Measurements from ENCODE around the gene SLC9A8.
"Not testable (repeated sequence)": the region's sequence is repeated elsewhere in the genome, so short reads cannot be mapped to it uniquely, and the experiment has no call there.

Gene SLC9A8

DNA sequence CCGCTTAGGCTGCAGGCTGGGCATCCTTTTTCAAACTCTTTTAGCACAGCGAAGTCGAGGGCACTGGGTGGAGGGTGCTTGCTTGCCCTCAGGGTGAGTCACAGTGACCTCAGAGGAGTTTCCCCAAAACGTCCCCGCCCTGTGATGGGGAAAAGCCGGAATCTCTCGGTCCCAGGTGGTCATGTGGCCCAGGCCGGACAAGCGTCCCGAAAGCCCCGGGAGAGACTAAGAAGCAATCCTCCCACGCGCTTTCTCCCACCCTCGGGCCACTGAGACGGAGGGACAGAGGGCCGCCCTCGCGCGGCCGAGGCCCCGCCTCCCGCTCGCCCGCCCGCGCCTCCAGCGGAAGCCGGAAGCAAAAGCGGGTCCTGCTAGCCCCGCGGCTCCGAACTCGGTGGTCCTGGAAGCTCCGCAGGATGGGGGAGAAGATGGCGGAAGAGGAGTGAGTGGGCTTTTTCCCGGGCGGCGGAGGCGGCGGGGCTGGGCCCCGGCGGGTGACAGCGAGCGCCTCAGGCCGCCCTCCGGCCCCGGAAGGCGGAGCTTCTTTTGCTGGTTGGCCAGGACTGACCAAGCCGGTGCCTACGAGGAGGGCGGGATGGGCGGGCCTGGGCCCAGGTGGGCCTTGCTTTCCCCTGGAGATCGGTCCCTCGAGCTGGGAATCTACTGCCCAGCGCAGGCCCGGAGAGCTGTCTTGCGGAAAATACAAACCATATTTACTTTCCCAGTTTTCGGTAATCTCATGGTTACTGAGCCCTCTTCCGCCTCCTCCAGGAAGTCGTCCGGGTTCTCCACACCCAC is at the start of gene SLC9A8:
Gene SLC9A8 (plus strand): TSS at position 322 of the 798 bp plus-strand sequence. CDS start 95 bp downstream, at position 417.
- peak; percentile 82 for DNase-seq

DNA sequence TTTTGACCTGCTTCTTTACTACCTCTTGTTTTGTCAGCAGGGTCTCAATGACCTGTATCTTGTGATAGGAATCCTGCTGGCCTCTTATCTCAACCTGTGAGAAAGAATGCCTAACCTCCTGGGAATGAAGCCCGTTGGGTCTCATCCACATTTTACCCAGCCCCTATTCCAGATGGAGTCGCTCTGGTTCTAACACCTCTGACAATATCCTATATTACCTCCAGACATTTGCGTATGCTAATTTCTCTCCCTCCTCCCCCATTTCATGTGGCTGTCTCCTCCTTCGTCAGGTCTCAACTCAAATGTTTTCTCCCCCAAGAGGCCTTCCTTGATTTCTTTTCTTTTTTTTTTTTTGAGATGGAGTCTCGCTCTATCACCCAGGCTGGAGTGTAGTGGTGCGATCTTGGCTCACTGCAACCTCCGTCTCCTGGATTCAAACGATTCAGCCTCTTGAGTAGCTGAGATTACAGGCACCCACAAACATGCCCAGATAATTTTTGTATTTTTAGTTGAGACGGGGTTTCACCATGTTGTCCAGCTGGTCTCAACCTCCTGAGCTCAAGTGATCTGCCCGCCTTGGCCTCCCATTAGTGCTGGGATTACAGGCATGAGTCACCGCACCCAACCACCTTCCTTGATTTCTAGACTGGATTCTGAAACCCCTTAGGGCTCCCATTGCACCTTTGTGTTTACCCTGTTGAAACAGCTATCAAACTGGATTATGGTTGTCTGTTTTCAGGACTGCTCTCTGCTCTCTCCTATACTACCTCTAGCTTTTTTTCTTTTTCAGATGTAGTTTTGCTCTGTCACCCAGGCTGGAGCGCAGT is 49.5 kb upstream of the SLC9A8 start:
- DNase-seq: no peak

GRCh38 chr20:49765413-49765736 is 47.3 kb upstream of the SLC9A8 start:
- no peak for DNase-seq

DNA sequence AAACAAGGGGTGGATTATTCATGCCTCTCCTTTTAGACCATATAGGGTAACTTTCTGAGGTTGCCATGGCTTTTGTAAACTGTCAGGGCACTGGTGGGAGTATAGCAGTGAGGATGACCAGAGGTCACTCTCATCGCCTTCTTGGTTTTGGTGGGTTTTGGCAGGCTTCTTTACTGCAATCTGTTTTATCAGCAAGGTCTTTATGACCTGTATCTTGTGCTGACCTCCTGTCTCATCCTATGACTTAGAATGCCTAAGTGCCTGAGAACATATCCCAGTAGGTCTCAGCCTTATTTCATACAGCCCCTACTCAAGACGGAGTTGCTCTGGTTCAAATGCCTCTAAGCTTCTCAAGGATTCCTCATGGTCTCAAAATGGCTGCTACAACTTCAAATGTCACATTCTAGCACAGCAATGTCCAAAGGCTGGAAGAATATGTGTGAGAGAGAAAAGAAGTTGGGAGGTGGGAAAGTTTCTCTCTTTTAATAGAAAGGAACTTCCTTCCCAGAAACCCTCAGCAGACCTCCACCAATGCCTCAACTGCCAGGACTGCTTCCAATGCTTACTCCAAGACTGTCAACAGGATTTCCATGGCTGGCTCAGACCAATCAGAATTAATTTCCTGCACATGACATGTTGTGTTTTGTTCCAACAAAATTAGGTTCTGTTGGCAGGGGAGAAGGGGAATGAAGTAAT is 46.6 kb upstream of the SLC9A8 start:
- DNase-seq: no peak

DNA sequence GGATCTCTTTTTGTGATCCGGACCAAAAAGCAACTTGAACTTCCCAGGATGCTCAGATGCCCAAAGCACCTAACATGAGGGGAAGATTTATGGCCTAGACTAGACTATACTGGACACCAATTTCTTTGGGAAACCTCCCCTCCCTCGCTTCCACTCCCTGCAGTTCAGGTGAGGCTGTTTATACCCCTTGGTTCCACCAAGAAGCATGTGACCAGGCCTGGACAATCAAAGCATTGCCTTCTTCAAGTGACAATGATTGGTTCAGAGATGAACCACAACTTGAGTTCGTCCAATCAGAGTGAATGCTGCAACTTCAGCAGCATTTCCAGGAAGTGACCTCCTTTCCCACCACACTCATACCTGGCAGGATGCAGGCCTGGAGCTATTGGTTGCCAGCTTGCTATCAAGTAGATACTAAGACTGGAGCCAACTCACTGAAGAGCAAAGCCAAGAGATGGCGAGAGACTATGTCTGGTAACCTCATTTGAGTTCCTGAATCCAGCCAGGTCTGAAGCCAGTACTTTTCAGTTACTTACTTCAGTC is 45.6 kb upstream of the SLC9A8 start:
- DNase-seq: no peak

GRCh38 chr20:49768204-49769047 is 44.2 kb upstream of the SLC9A8 start:
- no peak for DNase-seq

GRCh38 chr20:49769048-49769581 is 43.5 kb upstream of the SLC9A8 start:
- DNase-seq: no peak

- DNase-seq: no peak
Observed at GRCh38 chr20:49770634-49771033, 42.0 kb upstream of the SLC9A8 start.

GRCh38 chr20:49774213-49774612 is 38.4 kb upstream of the SLC9A8 start:
- DNase-seq: not testable (repeated sequence)

GRCh38 chr20:49775229-49775693 is 37.4 kb upstream of the SLC9A8 start:
- DNase-seq: no peak

GRCh38 chr20:49779972-49780371 is 32.7 kb upstream of the SLC9A8 start:
- DNase-seq: no peak

DNA sequence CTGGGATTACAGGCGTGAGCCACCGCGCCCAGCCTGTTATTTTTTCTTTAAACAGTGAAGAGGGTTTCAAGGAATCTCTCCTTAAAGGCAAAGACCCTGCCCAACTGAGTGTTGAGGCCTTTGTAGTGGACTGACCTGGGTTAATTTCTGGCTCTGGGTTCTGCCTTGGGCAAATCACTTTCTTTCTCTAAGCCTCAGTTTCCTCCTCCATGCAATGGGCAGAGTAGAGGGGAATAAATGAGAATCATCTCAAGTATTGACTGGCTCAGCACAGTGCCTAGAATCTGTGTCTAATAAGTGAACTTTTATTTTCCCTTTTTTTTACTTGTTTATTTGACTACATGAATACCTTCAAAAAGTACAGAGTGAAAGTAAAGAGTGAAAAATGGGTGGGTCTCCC is 31.0 kb upstream of the SLC9A8 start:
- DNase-seq: no peak

DNA sequence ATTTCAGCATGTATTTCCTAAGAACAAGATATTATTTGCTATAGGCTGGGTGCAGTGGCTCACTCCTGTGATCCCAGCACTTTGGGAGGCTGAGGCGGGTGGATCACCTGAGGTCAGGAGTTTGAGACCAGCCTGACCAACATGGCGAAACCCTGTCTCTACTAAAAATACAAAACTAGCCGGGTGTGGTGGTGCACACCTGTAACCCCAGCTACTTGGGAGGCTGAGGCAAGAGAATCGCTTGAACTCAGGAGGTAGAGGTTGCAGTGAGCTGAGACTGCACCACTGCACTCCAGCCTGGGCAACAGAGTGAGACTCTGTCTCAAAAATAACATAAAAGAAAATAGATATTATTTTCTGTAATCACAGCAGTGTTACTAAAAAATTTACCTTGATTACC is 30.2 kb upstream of the SLC9A8 start:
- DNase-seq: not testable (repeated sequence)

DNA sequence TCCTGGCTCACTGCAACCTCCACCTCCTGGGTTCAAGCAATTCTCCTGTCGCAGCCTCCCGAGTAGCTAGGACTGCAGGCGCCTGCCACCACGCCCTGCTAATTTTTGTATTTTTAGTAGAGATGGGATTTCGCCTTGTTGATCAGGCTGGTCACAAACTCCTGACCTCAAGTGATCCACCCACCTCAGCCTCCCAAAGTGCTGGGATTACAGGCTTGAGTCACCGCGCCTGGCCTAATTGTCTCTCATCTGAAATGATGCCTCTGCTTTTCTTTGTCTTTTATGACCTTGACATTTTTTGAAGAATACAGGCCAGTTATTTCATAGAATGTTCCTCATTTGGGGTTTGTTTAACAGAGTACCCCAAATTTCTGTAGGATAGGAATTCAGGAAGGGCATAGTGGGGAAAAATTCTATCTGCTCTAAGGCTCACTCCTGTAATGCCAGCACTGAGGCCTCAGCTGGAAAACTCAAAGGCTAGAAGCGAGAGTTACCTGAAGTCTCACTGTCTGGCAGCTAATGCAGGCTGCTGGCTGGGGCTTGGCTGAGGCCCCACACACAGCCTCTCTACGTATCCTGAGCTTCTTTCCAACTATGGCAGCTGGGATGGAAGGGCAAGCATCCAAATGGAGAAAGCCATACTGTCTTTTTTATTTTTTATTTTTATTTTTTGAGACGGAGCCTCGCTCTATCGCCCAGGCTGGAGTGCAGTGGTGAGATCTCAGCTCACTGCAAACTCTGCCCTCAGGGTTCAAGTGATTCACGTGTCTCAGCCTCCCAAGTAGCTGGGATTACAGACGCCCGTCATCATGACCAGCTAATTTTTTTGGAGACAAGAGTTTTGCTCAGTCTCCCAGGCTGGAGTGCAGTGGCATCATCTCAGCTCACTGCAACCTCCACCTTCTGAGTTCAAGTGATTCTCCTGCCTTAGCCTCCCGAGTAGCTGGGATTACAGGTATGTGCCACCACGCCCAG is 29.3 kb upstream of the SLC9A8 start:
- not testable (repeated sequence) for DNase-seq

DNA sequence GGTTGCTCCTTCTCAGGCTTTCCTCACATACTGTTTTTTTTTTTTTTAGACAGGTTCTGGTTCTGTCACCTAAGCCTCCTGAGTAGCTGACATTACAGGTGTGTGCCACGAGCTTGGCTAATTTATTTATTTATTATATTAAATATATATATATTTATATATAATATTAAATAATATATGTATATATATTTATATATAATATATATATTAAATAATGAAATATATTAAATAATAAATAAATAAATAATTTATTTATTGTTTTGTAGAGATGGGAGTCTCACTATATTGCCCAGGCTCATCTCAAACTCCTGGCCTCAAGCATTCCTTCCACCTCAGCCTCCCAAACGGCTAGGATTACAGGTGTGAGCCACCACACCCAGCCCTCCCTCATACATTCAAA is 28.3 kb upstream of the SLC9A8 start:
- no peak for DNase-seq

DNA sequence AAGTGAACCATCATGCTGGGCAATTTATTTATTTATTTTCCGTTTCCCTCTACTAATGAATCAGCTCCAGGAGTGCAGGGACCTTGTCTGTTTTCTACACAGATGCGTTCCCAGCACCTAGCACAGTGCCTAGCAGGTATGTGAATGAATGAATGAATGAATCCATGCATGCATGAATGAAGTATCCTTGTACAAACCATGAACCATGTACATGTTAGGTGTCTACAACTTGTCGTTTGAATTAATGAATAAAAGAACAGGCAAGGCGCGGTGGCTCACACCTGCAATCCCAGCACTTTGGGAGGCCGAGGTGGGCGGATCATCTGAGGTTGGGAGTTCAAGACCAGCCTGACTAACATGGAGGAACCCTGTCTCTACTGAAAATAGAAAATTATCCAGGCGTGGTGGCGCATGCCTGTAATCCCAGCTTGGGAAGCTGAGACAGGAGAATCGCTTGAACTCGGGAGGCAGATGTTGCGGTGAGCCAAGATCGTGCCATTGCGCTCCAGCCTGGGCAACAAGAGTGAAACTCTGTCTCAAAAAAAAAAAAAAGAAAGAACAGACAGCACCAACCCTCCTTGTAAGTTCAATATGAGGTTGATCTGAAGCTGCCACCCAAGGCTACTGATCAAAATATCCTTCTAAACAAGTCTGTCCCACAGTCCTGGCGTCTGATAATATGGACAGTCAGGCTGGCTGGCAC is 27.3 kb upstream of the SLC9A8 start:
- no peak for DNase-seq

DNA sequence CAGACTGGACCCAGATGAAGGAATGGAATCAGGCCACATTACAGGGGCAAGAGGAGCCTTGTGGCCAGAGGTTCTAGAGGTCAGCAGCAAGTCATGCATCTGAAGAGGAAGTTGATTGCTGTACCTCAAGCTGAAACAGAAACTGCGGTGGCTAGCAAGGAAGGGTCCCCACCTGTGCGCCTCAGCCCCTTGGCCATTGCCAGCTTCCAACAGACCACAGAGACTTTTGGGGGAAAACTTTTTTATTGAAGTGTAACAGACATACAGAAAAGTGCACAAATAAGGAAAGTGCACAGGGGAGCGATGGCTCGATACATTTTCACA is 26.8 kb upstream of the SLC9A8 start:
- DNase-seq: no peak

GRCh38 chr20:49786196-49786595 is 26.4 kb upstream of the SLC9A8 start:
- DNase-seq: no peak

GRCh38 chr20:49786668-49787370 is 25.8 kb upstream of the SLC9A8 start:
- DNase-seq: no peak

Data from activated CD8-positive, alpha-beta memory T cell treated with anti-CD3 and anti-CD28 coated beads, Interleukin-2, amount 50 U/mL, for 4 hours (primary cell).